Measurements from ENCODE around the gene FAM221B.

FAM221B gene

DNA sequence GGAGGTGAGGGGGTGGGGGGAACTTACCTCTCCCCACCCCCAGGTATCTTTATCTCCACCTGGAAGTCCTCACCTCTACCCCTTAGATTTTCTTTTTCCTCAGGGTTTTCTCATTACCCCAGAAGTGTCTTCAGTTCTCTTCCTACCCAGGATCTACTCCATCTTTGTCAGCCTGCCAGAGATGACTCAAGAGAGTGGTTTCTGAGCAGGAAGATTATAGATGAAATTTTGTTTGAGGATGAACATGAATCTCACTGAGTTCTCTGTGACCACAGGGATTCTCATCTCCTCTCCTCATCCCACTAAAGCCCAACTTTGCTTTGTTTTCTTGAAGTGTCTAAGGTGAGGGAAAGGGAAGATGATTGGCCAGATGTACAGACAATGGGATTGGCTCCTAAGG lies 8.5 kb downstream of the FAM221B start:
- DNase-seq (ENCODE audit: low read depth): no peak

DNA sequence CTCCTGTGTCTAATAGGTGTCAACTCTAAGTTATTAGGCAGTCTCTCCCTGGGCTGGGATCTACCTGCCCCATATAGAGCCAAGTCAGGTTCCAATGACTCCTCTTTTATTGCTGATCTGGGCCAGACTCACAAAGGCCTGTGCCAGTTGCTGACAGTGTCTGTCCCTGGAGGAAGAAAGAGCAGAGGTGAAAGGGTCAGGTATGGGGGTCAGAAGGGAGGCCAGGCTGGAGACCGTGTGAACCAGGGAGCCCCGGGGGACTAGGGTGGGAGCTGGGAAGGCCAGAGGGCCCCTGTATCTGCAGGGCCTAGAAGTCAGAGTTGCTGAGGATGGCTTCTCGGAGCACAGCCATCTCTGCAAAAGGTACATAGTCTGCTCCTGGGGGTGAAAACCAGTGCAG lies 10.2 kb downstream of the FAM221B start:
- no peak for DNase-seq (ENCODE audit: low read depth)

DNA sequence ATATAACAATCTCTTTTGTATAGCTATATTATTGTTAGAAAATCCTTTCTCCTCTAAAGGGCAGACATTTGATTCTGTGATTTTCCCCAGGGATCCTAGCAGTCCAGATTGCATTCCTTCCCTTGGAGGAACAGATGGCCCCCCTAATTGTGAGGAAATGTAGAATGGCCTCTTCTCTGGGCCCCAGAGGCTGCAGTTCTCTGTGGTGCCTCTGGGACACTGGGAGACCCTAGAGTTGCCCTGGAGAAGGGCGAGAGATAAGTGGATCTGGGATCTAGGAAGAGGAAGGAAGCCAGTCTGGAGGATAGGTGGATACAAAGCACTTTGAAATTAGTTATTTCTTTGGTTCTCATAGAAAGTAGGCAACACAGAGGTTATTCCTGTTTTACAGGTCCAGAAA lies 11.8 kb downstream of the FAM221B start:
- no peak for DNase-seq (ENCODE audit: low read depth)

DNA sequence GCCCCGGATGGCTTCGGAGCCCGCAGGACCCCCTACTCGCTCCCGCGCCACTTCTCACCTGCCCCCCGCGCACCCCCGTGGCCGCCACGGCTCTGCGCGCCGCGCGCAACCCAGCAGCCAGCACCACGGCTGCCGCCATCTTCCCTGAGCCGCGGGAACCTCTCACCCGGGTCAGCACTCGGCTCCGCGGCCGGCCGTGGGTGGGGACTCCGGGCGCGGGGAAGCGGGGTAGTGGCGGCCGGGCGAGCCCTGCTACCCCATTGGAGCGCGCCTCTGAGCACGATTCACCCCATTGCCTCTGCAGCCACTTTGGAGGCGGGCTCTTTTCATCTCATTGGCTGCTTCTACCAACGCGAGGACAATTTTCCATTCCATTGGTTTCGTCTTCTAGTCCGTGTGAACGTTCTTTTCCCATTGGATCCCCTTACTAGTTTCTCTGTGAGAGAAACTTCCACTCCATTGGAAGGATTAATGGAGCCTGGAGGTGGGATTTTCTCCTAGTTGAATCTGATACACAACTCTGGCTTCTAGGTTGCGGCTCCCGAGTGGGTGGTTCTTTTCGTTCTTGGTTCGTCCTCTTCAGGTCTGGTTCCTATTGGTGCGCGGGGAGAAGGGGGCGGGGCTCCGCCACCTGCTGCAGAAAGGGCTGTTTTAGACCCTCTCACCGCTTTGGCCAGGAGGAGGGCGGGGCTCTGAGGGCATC lies 13.5 kb downstream of the FAM221B start, which contains the start of gene HINT2:
TSS of gene HINT2 (minus strand) at position 202 of the 703 bp plus-strand sequence. CDS start at position 139, 63 bp downstream.
- DNase-seq (ENCODE audit: low read depth): peak; percentile 97

DNA sequence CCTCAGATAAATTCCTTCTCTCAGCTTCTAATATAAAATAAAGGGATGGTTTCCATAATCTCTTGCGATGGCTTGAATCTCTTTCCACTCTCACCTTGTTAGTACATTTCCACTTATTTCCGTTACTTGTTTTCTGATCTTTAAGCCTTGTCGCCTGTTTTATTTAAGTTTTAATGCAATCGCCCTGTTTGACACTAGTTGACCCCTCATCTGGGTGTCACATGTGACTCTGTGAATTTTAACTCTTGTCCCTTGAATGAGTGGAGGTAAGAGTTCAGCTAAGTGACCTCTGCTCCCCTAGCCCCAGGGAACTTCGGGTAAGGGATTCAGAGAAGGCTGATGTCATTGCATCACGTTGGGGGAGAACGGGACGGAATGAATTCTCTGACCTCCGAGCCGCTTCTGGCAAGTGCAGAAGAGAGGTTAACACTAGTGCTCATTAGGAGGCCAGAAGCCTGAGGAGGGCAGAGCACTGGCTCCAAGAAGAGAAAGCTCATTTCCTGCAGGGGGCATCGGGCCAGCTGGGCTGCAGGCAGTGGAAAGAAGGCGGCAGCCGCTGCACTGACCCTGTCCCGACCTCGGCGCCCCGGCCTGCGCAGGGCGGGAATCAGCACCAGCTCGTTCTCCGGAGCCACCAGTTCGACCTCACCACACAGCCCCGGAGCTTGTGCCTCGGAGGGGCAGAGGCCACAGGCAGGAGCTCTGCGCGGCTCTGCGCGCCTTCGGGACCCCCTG lies 14.3 kb downstream of the FAM221B start:
- DNase-seq (ENCODE audit: low read depth): peak; percentile 15

DNA sequence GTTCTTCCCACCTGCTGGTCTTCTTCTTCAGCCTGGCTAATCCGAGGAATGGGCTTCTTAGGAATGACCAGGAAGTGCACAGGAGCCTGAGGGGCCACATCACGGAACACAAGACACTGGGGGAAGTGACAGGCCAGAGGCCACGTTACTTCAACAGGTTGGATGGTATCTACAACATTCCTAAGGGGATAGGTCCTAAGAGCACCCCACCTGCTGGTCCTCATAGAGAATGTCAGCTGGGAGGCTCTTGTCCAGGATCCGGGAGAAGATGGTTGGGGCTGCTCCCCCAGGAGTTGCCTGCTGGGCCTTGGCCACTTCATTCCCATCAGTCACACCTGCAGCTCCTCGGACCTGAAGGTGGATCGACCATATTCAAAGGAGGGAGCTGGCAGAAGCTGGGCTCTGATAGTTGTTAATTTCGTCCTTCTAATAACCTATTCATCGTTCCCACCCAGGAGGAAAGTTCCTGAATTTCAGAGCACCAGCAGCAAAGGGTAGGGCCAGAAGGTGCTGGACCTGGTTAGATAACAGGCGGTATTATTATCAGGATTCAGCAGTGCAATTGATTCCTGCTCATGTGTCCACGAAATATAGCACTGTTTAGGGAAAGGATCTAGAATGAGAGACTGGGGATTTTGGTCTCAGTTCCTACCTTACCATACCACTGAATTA lies 15.0 kb downstream of the FAM221B start:
- DNase-seq (ENCODE audit: low read depth): no peak

DNA sequence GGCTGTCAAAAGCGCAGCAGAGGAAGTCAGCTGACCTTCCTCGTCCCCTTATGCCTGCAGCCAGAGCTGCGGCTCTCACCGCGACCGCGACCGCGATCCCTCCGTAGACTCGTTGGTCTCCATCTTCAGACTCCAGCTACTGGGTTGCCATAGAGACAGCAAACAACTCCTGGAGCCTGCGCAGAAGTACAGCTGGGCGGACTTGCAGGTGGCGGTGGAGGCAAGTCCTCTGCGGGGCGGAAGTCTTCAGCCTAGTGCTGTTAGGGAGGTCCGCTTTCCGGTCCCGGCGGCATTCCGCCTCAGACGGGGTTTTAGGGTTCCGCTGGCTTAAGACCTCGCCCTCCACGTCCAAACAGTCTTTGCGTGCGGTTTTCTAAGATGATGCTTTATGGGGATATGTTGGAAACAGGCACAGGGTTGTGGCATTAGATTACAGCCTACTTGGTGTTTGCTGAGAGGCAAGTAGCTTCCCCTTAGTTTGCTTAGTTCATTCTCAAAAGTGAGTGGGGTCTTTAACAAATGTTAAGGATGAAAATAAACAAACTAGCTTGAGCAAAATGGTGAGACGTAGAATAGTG lies 16.4 kb downstream of the FAM221B start, which contains the start of gene SPAG8:
TSS of gene SPAG8 (minus strand) at position 238 of the 578 bp plus-strand sequence. CDS start at position 123, 115 bp downstream.
- peak; percentile 91 for DNase-seq (ENCODE audit: low read depth)

DNA sequence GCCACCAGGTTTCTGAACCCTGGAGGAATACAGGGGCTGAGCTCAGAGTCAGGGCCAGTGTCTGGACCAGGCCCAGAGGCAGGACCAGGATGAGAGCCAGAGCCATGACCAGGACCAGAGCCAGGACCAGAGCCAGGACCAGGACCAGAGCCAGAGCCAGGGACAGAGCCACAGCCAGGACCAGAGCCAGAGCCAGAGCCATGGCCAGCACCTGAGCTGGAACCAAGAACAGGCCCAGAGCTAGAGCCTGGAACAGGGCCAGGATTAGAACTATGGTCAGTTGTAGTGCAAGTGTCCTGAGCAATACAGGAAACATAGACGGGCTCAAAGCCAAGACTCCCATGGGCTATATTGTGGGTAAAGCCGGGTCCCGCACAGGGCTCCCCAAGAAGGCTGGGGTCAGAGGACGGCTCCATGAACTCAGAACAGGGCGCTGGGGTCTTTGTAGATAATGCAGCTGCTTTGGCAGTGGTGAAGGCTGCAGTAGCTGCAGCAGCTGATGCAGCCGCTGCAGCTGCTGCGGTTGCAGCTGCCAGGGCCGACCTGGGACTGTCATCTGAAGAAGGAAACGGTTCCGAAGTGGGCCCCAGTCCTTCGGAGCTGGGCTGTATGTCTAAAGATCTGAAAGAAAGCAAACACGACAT lies 17.0 kb downstream of the FAM221B start:
- no peak for DNase-seq (ENCODE audit: low read depth)

DNA sequence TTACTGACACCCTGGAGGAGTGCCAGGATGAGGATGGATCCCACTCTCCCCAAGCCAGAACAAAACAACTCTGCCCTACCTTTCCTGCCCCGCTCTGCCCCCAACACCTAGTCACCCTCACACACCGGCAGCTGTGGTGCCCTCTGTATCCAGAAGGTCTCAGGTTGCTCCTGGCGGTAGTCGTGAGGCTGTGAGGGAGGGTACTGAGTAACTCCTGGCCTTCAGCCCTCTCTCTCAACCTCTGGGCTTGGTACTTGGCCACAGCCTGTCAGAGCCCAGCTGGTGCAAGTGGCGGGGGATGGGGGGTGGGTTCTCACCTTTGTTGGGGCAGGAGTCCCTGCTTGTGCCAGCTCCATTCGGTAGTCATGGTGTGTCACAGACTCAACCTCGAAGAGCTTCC lies 18.4 kb downstream of the FAM221B start:
- no peak for DNase-seq (ENCODE audit: low read depth)

DNA sequence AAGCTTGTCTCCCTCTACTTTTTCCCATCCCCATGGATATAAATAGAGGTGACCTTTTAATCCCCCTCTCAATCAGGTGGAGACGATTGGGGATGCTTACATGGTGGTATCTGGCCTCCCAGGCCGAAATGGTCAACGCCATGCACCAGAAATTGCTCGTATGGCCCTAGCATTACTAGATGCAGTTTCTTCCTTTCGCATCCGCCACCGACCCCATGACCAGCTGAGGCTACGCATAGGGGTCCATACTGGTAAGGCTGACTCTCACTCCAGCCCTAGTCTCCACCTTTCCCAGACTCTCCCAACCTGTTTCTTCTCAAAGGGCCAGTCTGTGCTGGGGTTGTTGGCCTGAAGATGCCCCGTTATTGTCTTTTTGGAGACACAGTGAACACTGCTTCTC lies 20.1 kb downstream of the FAM221B start:
- DNase-seq (ENCODE audit: low read depth): no peak

DNA sequence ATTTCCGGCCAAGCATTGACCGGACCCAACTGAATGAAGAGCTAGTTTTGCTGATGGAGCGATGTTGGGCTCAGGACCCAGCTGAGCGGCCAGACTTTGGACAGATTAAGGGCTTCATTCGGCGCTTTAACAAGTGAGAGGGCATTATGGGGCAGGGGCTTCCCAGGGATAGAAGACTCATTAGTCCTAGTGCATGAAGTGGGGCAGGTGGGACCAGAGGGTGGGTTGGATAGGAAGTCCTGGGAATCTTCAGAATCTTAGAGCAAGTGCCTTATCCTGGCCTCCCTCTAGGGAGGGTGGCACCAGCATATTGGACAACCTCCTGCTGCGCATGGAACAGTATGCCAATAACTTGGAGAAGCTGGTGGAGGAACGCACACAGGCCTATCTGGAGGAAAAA lies 22.4 kb downstream of the FAM221B start:
- no peak for DNase-seq (ENCODE audit: low read depth)

DNA sequence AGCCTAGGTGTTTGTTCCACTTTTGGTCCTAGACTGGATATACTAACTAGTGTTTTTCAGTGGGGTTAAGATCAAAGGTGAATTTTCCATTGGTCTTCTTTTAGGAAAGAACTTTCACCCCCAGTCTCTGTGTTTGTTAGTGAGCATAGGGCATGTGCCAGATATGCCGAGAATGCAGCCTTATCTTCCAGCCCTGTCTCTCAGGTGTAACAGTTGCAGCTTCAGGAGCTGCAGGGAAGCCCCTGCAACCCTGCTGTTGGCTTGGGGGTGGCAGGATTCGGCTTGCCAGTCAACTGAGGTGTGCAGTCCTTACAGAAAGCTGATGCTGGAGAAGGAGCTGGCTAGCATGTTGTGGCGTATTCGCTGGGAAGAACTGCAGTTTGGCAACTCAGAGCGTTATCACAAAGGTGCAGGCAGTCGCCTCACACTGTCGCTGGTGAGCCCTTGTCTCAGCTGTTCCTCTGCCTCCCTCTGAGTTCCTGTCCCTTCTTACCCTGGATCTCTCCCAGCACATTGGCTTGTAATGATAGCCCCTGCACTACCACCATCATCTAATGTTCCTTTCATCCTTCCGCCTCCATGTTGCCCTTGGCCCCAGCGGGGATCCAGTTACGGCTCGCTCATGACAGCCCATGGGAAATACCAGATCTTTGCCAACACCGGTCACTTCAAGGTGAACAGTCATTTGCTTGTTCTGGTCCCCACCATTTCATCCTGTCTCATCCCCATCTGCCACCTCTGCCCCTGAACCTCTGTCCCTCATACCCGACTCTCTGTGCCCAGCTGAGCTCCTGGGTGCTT lies 27.0 kb downstream of the FAM221B start:
- no peak for DNase-seq (ENCODE audit: low read depth)

DNA sequence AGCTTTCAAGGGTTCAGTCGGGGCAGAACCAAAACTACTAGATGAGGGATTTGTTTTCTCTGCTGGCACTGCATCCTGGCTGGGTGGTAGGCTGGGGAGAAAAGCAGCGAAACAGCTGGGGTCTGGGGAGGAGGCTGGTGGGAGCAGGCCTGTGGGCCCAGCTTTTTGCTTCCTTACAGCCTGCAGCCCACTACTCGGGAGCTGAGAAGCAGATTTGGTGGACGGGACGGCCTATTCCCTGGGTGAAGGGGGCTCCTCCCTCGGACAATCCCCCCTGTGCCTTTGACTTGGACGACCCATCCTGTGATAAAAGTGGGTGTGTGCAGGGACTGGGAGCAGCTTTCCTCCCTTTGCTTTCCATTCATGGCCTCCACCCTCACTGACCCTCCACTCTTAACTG lies 28.0 kb downstream of the FAM221B start:
- no peak for DNase-seq (ENCODE audit: low read depth)

DNA sequence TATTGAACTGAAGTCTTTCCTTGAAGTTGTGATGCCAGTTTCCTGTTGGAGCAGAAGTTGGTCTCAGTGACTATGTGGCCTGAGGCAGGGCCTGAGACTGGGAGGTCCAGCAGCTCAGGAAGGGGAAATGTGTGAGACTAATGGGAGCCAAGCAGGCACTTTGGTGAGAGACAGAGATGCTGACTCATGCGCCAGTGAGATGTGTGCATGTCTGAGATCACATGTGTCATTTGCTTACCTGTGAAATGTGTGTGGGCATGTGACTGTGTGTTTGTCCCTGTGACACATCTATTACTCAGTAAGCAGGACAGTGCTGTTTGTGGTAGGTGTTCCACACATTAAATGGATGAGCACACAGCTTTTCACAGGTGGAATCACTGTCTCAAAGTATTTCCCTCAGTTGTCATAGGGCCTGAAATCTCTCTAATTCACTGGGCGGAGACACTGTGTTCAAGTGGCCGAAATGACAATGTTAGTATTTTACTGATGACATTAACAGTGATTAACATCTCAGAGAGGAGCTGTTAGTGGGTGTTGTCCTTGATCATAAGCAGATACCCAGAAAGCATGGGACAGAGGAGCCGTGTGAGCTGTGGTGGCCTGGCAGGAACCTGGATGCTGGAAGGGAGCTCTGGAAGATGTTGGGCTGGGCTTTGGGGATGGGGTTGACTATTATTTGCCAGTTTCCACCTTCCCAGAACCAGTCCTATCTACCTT lies 29.7 kb downstream of the FAM221B start:
- DNase-seq (ENCODE audit: low read depth): no peak

DNA sequence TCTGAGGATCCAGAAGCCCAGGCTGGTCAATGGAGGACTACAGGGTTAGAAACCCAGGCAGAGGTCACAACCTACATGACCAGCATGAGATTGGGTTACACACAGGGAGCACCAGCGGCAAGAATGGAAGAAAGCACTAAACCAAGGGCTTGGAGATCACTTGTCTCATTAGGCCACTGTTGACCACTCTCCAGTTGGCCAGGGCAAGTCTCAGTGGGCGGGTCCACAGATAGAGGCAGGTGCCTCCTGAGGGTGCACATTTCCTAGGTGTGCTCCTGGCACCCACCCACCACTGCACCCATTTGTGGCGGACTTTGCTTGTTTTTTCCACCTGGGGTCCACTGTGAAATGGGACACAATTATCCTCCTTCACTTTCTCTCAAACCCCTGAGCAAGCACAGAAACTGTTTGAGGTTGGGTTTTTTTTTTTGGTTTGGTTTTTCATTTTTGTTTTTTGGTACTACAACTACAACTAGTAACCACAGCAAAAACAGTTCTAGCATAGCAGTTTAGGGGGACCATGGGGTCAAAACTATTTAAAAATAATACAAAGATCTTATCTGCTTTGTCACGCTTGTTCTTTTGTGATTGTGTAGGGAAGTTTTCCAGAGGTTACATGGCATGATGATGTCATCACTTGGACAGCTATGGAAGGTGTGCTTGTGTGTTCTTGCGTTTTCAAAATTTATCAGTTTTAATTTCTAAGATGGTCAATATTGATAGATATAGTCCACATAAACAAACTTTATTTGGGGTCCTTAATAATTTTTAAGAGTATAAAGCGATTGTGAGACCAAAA lies 31.0 kb downstream of the FAM221B start:
- no peak for DNase-seq (ENCODE audit: low read depth)

DNA sequence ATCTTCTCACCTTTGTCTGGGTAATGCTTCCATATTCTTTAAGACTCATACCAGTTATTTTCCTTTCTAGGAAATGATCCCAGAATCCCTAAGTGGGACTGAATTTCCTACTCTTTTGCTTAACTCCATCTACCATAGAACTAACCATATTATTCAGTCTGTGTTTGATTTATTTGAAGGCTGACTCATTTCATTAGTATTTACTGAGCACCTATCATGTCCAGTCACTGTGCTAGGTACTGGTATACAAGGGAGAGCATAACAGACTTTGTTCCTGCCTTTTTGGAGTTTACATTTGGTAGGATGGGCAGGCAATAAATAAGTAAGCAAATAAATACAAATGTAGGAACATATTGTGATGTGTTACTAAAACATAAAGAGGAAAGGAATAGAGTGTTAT lies 32.8 kb downstream of the FAM221B start:
- DNase-seq (ENCODE audit: low read depth): no peak

DNA sequence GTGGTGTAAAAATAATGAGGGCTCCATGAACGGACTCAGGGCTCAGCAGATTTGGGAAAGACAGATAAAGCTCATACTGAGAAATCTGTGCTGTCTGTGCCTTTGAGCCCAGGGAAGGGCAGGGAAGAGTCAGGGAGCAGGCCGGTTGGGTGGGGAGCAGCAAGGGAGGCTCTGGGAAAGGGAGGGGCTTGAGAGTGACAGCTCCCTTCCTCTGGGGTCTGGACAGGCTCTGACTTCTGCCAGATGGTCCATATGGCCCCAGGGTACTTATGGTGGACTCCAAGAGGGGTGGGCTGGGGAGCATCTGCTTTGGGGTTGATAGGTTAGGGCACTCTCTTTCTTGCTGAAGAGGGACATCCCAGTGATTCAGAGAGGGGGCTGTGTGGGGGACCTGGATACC lies 35.1 kb downstream of the FAM221B start:
- no peak for DNase-seq (ENCODE audit: low read depth)

DNA sequence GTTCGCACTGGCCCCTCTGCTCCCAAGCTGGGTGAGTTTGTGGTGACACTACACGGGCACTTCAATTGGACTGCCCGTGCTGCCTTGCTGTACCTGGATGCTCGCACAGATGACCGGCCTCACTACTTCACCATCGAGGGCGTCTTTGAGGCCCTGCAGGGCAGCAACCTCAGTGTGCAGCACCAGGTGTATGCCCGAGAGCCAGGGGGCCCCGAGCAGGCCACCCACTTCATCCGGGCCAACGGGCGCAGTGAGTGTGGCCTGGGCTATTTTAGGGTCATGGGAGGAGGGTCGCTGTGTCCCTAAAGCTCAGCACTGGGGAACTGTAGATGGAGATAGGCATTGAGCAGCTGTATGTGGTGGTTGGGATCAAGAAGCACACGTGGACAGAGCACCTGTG lies 35.7 kb downstream of the FAM221B start:
- no peak for DNase-seq (ENCODE audit: low read depth)

DNA sequence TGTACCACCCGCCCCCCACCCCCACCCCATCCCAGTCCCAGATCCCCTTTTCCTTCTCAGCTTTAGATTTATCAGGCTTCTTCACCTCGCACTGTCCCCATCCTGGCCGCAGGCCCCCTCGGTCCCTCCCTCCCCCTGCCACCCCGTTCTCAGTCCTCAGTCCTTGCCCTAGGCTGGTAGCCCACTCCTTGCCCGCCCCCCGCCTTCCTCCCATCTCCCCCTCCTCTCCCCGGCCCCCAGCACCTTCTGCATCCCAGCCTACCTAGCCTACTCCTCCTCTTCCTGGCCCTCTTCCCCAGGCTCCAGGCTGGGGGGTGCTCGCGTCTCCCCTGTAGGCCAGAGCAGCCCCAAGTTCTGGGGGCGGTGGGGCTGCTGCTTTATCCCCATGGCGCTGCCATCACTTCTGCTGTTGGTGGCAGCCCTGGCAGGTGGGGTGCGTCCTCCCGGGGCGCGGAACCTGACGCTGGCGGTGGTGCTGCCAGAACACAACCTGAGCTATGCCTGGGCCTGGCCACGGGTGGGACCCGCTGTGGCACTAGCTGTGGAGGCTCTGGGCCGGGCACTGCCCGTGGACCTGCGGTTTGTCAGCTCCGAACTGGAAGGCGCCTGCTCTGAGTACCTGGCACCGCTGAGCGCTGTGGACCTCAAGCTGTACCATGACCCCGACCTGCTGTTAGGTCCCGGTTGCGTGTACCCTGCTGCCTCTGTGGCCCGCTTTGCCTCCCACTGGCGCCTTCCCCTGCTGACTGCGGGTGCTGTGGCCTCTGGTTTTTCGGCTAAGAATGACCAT lies 36.3 kb downstream of the FAM221B start:
- DNase-seq (ENCODE audit: low read depth): no peak
